ENCODE measurements around the gene MYOF.

MYOF gene

DNA sequence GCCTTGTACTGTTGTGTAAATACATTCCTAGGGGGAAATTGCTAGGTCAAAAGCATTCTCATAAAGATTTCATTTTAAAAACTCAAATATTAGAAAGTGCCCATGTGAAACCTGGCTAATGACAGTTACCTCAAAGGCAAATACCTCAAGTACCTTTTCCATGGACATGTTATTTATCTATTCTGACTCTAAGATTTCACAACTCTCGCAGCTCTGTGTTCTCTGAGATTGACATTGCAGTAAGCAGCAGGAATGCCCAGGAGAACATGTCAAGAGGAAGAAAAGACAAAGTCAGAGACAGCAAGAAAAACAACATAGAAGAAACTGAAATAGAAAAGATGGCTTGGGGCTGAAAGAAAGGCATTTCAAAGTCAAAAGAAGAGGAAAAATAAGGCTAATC is 221.0 kb downstream of the MYOF start:
- no peak for DNase-seq (ENCODE audit: low read depth in 2 of 3, low spot score in 1 of 3)

- DNase-seq (ENCODE audit: low read depth in 2 of 3, low spot score in 1 of 3) = no peak
These were observed 223.0 kb downstream of the MYOF start for GRCh38 chr10:93259126-93259525.
